HG02678 (cell line): ENCODE results near the gene TMEM186.
"Not testable (repeated sequence)": the region's sequence is repeated elsewhere in the genome, so short reads cannot be mapped to it uniquely, and the experiment has no call there.

Experiments
- ATAC-seq: cut with Tn5 transposase; IDR thresholded peaks from one replicate; pipeline ENCODE4 v1.9.1; 2021; ENCODE audit warnings: mild to moderate bottlenecking, moderate library complexity; ENCODE audit not compliant: unreplicated experiment

The TMEM186 gene

GRCh38 chr16:8814095-8814806, 16.8 kb upstream of the TMEM186 start:
- peak; percentile 36 for ATAC-seq

- ATAC-seq, result no peak
Measured at GRCh38 chr16:8812162-8812843, 14.9 kb upstream of the TMEM186 start.

GRCh38 chr16:8808613-8809353, 11.3 kb upstream of the TMEM186 start:
- no peak for ATAC-seq

GRCh38 chr16:8808009-8808408, 10.6 kb upstream of the TMEM186 start:
- ATAC-seq, result no peak

- no peak for ATAC-seq
Measured at GRCh38 chr16:8807189-8807588, 9.8 kb upstream of the TMEM186 start.

GRCh38 chr16:8806272-8806983, 9.0 kb upstream of the TMEM186 start:
- ATAC-seq, result no peak

- ATAC-seq, result no peak
Measured at GRCh38 chr16:8804313-8804712, 6.9 kb upstream of the TMEM186 start.

- not testable (repeated sequence) for ATAC-seq
Measured at GRCh38 chr16:8803733-8804132, 6.3 kb upstream of the TMEM186 start.

- no peak for ATAC-seq
Measured at GRCh38 chr16:8801701-8802100, 4.3 kb upstream of the TMEM186 start.

- ATAC-seq, result no peak
Measured at GRCh38 chr16:8798535-8799157, 1.2 kb upstream of the TMEM186 start.

- ATAC-seq, result no peak
Measured at GRCh38 chr16:8798174-8798527, 712 bp upstream of the TMEM186 start.

- no peak for ATAC-seq
Measured at GRCh38 chr16:8796469-8797363, 723 bp downstream of the TMEM186 start.

GRCh38 chr16:8795818-8796217, 1.6 kb downstream of the TMEM186 start:
- ATAC-seq, result no peak

GRCh38 chr16:8795091-8795490, 2.3 kb downstream of the TMEM186 start:
- ATAC-seq, result no peak

GRCh38 chr16:8788578-8789172, 8.8 kb downstream of the TMEM186 start:
- no peak for ATAC-seq

- not testable (repeated sequence) for ATAC-seq
Measured at GRCh38 chr16:8786316-8786715, 11.1 kb downstream of the TMEM186 start.

GRCh38 chr16:8785408-8785807, 12.0 kb downstream of the TMEM186 start:
- no peak for ATAC-seq

GRCh38 chr16:8782673-8783072, 14.8 kb downstream of the TMEM186 start:
- ATAC-seq, result no peak

- no peak for ATAC-seq
Measured at GRCh38 chr16:8781797-8782196, 15.6 kb downstream of the TMEM186 start.
